ENCODE measurements around the gene P4HB.

The P4HB gene

GRCh38 chr17:81831563-81831956 is 28.8 kb downstream of the P4HB start:
- H3K27ac ChIP-seq: peak overlapping the region; percentile 93 to 94
- DNase-seq (ENCODE audit: low spot score): no peak
- H3K4me3 ChIP-seq: peak overlapping the region; percentile 91
- no peak for TF ChIP-seq CTCF (IDR thresholded peaks at IDR 0.05)

- no peak overlapping the region for H3K27ac ChIP-seq
- TF ChIP-seq CTCF (IDR thresholded peaks at IDR 0.05): no peak
- DNase-seq (ENCODE audit: low spot score): no peak
- H3K4me3 ChIP-seq: no peak overlapping the region
These were observed 30.5 kb downstream of the P4HB start for GRCh38 chr17:81829858-81830257.

- DNase-seq (ENCODE audit: low spot score): no peak
- TF ChIP-seq CTCF (IDR thresholded peaks at IDR 0.05): no peak
- H3K4me3 ChIP-seq: no peak overlapping the region
- no peak overlapping the region for H3K27ac ChIP-seq
These were observed 31.7 kb downstream of the P4HB start for GRCh38 chr17:81828656-81829055.

- DNase-seq (ENCODE audit: low spot score): no peak
- TF ChIP-seq CTCF (IDR thresholded peaks at IDR 0.05): no peak
- no peak overlapping the region for H3K4me3 ChIP-seq
- no peak overlapping the region for H3K27ac ChIP-seq
These were observed 34.4 kb downstream of the P4HB start for GRCh38 chr17:81825841-81826466.

GRCh38 chr17:81824595-81824994 is 35.7 kb downstream of the P4HB start:
- TF ChIP-seq CTCF (IDR thresholded peaks at IDR 0.05): no peak
- DNase-seq (ENCODE audit: low spot score): no peak
- H3K4me3 ChIP-seq: no peak overlapping the region
- H3K27ac ChIP-seq: no peak overlapping the region

GRCh38 chr17:81823820-81824550 is 36.4 kb downstream of the P4HB start:
- DNase-seq (ENCODE audit: low spot score): no peak
- Histone ChIP-seq H3K4me3 (no peak overlapping the region), H3K27ac (no peak overlapping the region)
- TF ChIP-seq CTCF (IDR thresholded peaks at IDR 0.05): no peak
